Liver (tissue), 3 donors: Measurements from ENCODE around the gene ZDHHC24.

Experiments
- CTCF ChIP-seq: fragments of 150-350 bp; IDR thresholded peaks from 2 replicates; pipeline ENCODE4 v1.5.1; 2017; ENCODE audit warnings: improper control_type of control experiment, low read depth, low read length; ENCODE audit not compliant: missing input control
- EGR1 ChIP-seq, 2 donors: IDR thresholded peaks; 2 replicates each; pipeline ENCODE4 v1.6.1; 2016 to 2018; ENCODE audit warnings: antibody characterized with exemption in 2 of 2, low read depth in 2 of 2
- GABPA ChIP-seq, 2 donors: IDR thresholded peaks in 1 of 2; conservative IDR thresholded peaks in 1 of 2; 2 replicates each; pipeline ENCODE4 v1.6.1; 2016; ENCODE audit warnings: antibody characterized with exemption in 2 of 2, mild to moderate bottlenecking in 1 of 2, moderate library complexity in 1 of 2
- RAD21 ChIP-seq, 2 donors: IDR thresholded peaks; 2 replicates each; pipeline ENCODE4 v1.6.1; 2016; ENCODE audit warnings: antibody characterized with exemption in 2 of 2, mild to moderate bottlenecking in 2 of 2
- TAF1 ChIP-seq: conservative IDR thresholded peaks from 2 replicates; pipeline ENCODE4 v1.6.1; 2016; ENCODE audit warnings: antibody characterized with exemption, mild to moderate bottlenecking
- donor health status: healthy.
- donor health status: healthy.

GRCh38 chr11:66524304-66525040, 21.4 kb downstream of the ZDHHC24 start:
- no peak for TF ChIP-seq CTCF
- TF ChIP-seq GABPA (IDR thresholded peaks at IDR 0.05 in 1 of 2, conservative IDR thresholded peaks at IDR 0.05 in 1 of 2), result no peak
- TF ChIP-seq EGR1 (IDR thresholded peaks at IDR 0.05; ENCODE audit: low read depth in 2 of 2), result no peak
- TF ChIP-seq TAF1, result no peak
- TF ChIP-seq RAD21 (IDR thresholded peaks at IDR 0.05), result no peak
